ENCODE data around the gene NPR3. TPM values are rescaled to one million over a fixed set of nuclear protein-coding genes. Genes with fewer than 3 reads are reported as not detected.

Gene NPR3
- total and polyA plus RNA-seq, 2 donors (not counting 3 experiments of a cell fraction or from before 2014, with no cell fraction given): 0.01 to 0.53 TPM

DNA sequence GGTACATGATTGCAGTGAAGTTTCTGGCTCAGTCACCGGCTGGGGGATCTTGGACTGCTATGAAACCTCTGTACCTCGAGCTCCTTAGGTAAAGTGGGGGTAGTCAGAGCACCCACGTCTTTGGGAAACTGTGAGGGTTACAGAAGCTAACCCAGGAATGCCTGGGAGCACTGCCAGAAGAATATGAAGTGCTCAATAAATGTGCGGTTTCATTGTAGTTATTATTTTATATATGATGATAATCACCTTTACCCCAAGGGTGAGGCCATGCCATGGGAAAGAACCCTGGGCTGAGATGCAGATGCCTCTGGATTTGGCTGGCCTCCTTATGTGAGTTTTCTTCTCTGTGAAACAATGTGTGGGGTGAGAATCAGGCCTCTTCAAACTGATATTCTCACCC lies 3.7 kb downstream of the NPR3 start:
- Histone ChIP-seq H3K9ac (replicated peaks; ENCODE audit: extremely low read depth, insufficient read depth, low read length) (no peak overlapping the region), H3K9me3 (replicated peaks; ENCODE audit: control insufficient read depth, insufficient read depth, low read length) (no peaks in the 10 kb centered on the region), H4K20me1 (replicated peaks; ENCODE audit: control insufficient read depth, extremely low read depth, insufficient read depth, low read length) (no peaks in the 10 kb centered on the region), H3K4me3 (replicated peaks in 1 of 3; ENCODE audit: insufficient read depth in 1 of 3, low read depth in 1 of 3, low read length in 3 of 3) (no peak overlapping the region), H3K27me3 (ENCODE audit: control insufficient read depth in 2 of 2, insufficient read depth in 2 of 2, low read length in 2 of 2) (peaks cover 29 to 52% of the 10 kb centered on the region in 2 experiments), H3K79me2 (ENCODE audit: control insufficient read depth, insufficient read depth, low read length) (no peaks in the 10 kb centered on the region), H3K9me1 (replicated peaks; ENCODE audit: control insufficient read depth, extremely low read depth, insufficient read depth, low read length) (no peaks in the 10 kb centered on the region), H3K27ac (ENCODE audit: insufficient read depth, low read depth, low read length) (no peak overlapping the region), H3K36me3 (ENCODE audit: control insufficient read depth in 2 of 2, extremely low read depth in 1 of 2, insufficient read depth in 2 of 2, low read length in 2 of 2) (no peaks in the 10 kb centered on the region), H3K4me1 (ENCODE audit: control insufficient read depth, extremely low read depth, insufficient read depth, low read length) (peaks cover 10% of the 10 kb centered on the region), H3K4me2 (ENCODE audit: insufficient read depth, low read length) (no peak overlapping the region), H2AFZ (ENCODE audit: low read depth, low read length) (no peak overlapping the region)
- TF ChIP-seq FOS (IDR thresholded peaks at IDR 0.05; ENCODE audit: borderline replicate concordance, insufficient read depth, low read length): no peak
- TF ChIP-seq, protein P1, sequence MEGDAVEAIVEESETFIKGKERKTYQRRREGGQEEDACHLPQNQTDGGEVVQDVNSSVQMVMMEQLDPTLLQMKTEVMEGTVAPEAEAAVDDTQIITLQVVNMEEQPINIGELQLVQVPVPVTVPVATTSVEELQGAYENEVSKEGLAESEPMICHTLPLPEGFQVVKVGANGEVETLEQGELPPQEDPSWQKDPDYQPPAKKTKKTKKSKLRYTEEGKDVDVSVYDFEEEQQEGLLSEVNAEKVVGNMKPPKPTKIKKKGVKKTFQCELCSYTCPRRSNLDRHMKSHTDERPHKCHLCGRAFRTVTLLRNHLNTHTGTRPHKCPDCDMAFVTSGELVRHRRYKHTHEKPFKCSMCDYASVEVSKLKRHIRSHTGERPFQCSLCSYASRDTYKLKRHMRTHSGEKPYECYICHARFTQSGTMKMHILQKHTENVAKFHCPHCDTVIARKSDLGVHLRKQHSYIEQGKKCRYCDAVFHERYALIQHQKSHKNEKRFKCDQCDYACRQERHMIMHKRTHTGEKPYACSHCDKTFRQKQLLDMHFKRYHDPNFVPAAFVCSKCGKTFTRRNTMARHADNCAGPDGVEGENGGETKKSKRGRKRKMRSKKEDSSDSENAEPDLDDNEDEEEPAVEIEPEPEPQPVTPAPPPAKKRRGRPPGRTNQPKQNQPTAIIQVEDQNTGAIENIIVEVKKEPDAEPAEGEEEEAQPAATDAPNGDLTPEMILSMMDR (IDR thresholded peaks at IDR 0.05; ENCODE audit: extremely low read depth in 1 of 2, insufficient read depth in 1 of 2, low read depth in 1 of 2, low read length in 2 of 2): no peak
- TF ChIP-seq EZH2 (IDR thresholded peaks at IDR 0.05; ENCODE audit: borderline replicate concordance, low read depth, low read length, severe bottlenecking): no peak
- no peak for TF ChIP-seq GATA2 (IDR thresholded peaks at IDR 0.05; ENCODE audit: insufficient read depth, insufficient read length, low read depth, low read length)
- no peak for TF ChIP-seq POLR2AphosphoS5 (IDR thresholded peaks at IDR 0.05; ENCODE audit: insufficient read depth, low read depth, low read length)
- TF ChIP-seq, protein P2, sequence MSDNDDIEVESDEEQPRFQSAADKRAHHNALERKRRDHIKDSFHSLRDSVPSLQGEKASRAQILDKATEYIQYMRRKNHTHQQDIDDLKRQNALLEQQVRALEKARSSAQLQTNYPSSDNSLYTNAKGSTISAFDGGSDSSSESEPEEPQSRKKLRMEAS (IDR thresholded peaks at IDR 0.05; ENCODE audit: insufficient read depth, insufficient read length): no peak
- ChIA-PET CTCF (no interaction called here), POLR2A (no interaction called here)
- intact Hi-C loops (cut with micrococcal nuclease) (loop anchor here (5.0 kb wide), 1 partner anchor 272 kb away; no protein-coding TSS in a partner anchor), dilution Hi-C loops (cut with MboI; ENCODE audit: extremely low pct_ligation_motif_present, low sequenced_read_pairs) (no loop called here)
- DNase-seq (ENCODE audit: low read depth, low spot score) (no peak), FAIRE-seq (no peak)
- BruUV-seq (replicated peaks): no TSS peak

All from endothelial cell of umbilical vein (primary cell).